GM21367 (cell line): Measurements from ENCODE around the gene LUC7L3.
"Not testable (repeated sequence)": the region's sequence is repeated elsewhere in the genome, so short reads cannot be mapped to it uniquely, and the experiment has no call there.

Experiments
- ATAC-seq: cut with Tn5 transposase; IDR thresholded peaks from one replicate; pipeline ENCODE4 v1.9.1; 2021; ENCODE audit not compliant: unreplicated experiment

Gene LUC7L3

GRCh38 chr17:50781167-50781566 lies 61.8 kb downstream of the LUC7L3 start:
- ATAC-seq, result no peak

GRCh38 chr17:50783193-50783660 lies 63.8 kb downstream of the LUC7L3 start:
- no peak for ATAC-seq

- no peak for ATAC-seq
Measured at GRCh38 chr17:50783905-50784304, 64.5 kb downstream of the LUC7L3 start.

GRCh38 chr17:50785126-50785525 lies 65.7 kb downstream of the LUC7L3 start:
- no peak for ATAC-seq

DNA sequence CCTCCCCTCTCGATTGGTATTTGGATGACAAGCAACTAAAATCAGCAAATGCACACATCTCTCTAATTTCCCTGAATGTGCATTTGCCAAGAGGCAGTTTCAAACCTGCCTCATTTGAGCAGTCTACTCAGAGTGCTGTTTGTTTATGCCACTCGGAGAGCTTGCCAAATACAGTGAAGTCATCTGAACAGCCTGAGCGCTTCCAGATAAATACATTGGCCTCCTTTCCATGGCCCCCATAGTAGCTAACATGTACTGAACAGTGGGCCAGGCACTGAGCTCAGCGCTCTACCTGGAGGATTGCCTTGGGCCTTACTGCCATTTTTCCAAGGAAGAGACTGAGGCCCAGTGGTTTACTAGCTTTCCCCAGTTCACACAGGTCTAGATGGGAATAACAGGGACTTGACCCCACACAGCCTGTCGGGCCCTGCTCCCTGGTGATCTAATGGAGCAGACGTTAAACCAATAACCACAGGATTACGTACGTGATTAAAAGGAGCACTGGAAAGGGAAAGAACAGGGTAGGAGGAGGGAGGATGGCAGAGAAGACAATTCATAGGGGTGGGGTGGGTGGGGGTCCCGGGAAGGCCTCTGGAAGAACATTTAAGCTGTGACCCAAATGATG lies 66.7 kb downstream of the LUC7L3 start:
- no peak for ATAC-seq

GRCh38 chr17:50787106-50787505 lies 67.7 kb downstream of the LUC7L3 start:
- ATAC-seq, result no peak

DNA sequence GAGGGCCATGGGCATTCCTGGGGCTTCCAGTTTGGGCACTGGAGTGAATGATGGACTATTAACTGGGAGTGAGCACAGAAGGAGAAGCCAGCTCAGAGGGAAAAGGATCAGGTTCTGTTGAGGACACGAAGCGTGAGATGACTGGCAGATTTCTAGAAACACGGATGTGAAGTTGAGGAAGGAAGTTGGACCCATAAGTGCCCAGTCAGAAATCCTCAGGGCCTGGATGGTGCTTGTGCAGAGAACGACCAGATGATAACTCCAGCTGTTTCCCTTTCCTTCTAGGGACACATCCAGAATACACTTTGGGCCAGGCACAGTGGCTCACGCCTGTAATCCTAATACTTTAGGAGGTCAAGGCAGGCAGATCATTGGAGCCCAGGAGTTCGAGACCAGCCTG lies 71.2 kb downstream of the LUC7L3 start:
- ATAC-seq, result no peak

GRCh38 chr17:50792132-50792531 lies 72.7 kb downstream of the LUC7L3 start:
- no peak for ATAC-seq

- no peak for ATAC-seq
Measured at GRCh38 chr17:50793007-50793406, 73.6 kb downstream of the LUC7L3 start.

DNA sequence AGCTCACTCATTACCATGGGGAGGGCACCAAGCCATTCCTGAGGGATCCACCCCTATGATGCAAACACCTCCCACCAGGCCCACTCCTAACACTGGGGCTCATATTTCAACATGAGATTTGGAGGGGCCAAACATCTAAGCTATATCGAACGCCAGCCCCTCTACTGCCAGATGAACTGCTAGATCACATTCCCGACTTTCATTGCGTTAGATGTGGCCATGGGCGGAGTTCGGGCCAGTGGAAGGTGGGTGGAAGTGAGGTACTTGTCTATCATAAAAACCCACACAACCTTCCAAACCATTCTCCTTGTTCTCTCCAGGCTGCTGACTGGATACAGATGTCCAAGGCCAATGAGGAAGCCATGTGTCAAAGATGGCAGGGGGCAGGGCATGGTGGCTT lies 75.0 kb downstream of the LUC7L3 start:
- ATAC-seq, result no peak

DNA sequence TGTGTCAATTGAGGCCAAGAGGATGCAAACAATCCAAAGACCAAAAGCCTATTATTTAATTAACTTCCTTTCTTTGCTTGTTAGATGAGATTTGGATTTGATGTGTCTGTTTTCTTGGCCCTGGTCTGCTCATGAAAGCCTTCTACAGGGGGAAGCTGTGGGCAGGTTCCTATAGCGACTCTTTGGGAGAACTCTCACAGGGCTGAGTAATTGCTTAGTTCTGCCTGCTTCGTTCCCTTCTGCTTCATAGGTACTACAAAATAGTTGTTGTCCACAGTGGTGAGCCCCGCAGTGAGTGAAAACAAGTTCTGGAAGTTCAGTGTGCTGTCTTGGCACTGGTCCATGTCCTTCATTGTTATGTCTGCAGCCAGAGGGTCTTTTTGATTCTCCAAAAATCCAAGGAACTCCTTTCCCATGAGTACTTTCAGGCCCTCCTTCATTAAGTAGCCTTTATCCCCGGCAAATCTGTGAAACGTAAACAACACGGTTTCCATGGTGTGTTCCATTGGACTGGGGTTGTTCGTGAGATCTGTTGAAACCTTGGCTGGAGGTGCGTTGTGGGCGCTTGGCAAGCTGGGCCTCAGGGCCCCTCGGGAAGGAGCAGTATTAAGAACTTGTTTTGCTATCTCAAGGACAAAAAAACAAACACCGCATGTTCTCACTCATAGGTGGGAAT lies 77.9 kb downstream of the LUC7L3 start:
- no peak for ATAC-seq

- ATAC-seq, result no peak
Measured at GRCh38 chr17:50798424-50799288, 79.3 kb downstream of the LUC7L3 start.

DNA sequence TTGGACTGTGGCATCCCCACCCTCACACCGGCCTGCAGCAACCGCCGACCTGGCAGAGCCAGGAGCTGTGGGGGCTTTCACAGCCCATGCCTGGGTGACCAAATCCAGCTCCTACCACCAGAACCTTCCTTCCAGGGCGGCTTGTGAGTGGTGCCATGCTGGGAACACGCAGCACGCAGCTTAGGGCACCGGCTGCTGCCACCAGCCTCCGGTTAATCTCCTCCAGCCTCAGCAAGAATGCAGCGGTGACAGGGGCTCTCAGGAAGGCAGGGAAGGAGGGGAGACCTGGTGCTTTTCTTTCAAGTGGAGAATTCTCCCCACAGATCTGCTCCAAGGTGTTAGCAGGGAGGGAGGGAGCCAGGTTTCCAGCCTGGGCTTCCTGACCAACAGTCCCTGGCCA lies 80.2 kb downstream of the LUC7L3 start:
- ATAC-seq, result no peak

DNA sequence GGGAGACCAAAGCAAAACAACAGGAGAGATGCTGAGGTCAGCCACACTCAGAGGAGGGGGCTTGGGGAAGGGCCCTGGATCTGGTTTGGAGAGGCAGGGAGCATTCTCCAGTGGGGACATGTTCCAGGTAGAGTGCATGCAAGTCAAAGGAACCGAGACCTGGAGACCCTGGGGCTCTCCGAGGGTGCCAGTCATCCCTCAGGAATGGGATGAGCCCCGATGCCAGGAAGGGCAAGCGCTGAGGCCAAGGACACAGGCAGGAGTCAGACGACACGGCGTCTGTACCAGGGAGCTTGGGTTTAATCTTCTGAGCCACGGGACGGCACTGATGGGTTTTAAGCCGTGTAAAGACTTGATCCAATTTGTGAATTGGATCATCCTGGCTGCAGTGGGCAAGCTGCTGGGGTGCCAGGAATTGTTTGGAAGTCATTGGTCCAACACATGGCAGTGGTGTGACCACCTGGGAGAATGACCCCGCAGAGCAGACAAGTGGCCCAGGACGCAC lies 80.8 kb downstream of the LUC7L3 start:
- no peak for ATAC-seq

DNA sequence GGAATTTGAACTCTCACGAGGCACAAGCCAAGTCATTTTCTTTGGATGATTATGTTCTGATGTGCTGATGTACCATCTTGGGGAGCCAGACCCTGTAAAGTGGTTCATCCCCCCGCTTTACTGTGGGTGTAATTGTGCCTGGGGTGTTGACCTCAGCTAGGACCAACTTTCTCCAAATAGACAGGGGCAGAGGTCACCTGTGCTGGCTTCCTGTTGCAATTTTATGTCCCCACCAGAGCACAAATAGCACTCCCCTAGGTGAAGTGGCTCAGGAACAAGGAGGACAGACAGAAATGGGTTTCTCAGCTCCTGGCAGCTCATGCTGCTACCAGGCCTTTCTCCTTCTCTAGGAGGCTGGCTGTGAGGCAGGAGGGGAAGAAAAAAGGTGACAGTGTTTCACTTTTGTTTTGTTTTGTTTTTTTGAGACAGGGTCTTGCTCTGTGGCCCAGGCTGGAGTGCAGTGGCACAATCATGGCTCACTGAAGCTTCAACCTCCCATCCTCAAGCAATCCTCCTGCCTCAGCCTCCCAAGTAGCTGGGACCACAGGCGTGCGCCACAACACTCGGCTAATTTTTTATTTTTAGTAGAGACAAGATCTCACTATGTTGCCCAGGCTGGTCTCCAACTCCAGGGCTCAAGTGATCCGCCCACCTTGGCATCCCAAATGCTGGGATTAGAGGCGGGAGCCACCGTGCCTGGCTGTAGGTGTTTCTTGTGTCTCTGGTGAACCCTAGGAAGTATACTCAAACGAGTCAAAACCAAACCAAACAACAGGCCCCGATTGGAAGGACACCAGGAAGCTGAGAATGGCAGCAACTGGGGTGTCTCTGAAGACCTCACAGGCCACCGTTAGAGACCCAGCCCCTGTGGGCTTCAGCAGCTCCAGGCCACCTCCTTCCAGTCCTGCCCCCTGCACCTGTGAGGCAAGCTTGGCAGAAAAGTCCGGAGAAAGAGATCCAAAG lies 83.5 kb downstream of the LUC7L3 start:
- ATAC-seq, result no peak

- ATAC-seq, result no peak
Measured at GRCh38 chr17:50803676-50804075, 84.3 kb downstream of the LUC7L3 start.

GRCh38 chr17:50804749-50805475 lies 85.5 kb downstream of the LUC7L3 start:
- not testable (repeated sequence) for ATAC-seq

DNA sequence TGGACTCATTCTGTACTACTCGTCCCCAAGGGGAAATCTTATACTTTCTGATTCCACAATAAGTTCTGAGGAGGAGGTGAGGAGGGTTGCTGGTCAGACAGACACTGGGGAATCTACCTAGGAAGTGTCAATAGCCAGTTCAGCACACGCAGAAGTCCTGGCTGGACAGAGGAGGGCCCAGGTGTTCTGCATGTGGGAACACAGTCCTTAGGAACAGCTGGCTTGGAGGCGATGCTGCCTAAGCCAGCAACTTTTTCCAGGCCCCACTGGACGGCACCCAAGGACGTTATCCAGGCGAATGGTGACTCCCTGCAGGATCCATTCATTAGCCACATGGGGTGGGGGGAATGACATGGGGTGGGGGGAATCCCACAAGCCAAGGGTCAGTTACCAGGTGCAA lies 86.1 kb downstream of the LUC7L3 start:
- ATAC-seq, result no peak
